Activated T-helper 1 cell treated with anti-CD3 and anti-CD28 coated beads, Interleukin-12 subunit alpha, Interleukin-12 subunit beta, Interleukin-2, Interleukin-4 antibody, amounts not matched to agents 30 ng/mL and 10 ng/mL and 1 ng/mL, durations not matched to agents 14 hours and 24 hours and 36 hours (primary cell): ENCODE results near the gene LTC4S. TPM values are rescaled to one million over a fixed set of nuclear protein-coding genes. Genes with fewer than 3 reads are reported as not detected.
A peak's percentile ranks its signal among the peaks of the same experiment; 100 is the strongest.

Experiments used
- DNase-seq: peaks from one replicate; pipeline ENCODE4 v3.0.0; 2021; ENCODE audit warnings: low spot score
- H3K27ac Mint-ChIP-seq: one replicate; pipeline ENCODE4 v1.8.0; 2021; ENCODE audit warnings: mild to moderate bottlenecking, mixed read lengths
- H3K27me3 Mint-ChIP-seq: one replicate; pipeline ENCODE4 v1.8.0; 2022; ENCODE audit warnings: mild to moderate bottlenecking, moderate library complexity, mixed read lengths; ENCODE audit not compliant: insufficient read depth
- H3K36me3 Mint-ChIP-seq: one replicate; pipeline ENCODE4 v1.8.0; 2021; ENCODE audit warnings: low read depth, mixed read lengths
- H3K4me1 Mint-ChIP-seq: one replicate; pipeline ENCODE4 v1.8.0; 2021; ENCODE audit warnings: low read depth, mixed read lengths
- H3K4me3 Mint-ChIP-seq: one replicate; pipeline ENCODE4 v1.8.0; 2021; ENCODE audit warnings: mild to moderate bottlenecking, moderate library complexity, mixed read lengths
- H3K9me3 Mint-ChIP-seq: one replicate; pipeline ENCODE4 v1.8.0; 2021; ENCODE audit warnings: mixed read lengths
- intact Hi-C: fragments of 100-400 bp; cut with micrococcal nuclease; formaldehyde crosslinking; loops from one replicate; pipeline ENCODE4 v1.15.1; 2024
- total RNA-seq: library from RNA; stranded (reverse); gene quantifications from 2 replicates; pipeline ENCODE4 v1.2.3, GENCODE V29; 2022

Gene LTC4S
- total RNA-seq, 1 donor from 2014 or later, result 1.7 TPM

GRCh38 chr5:179792612-179793467 is 946 bp upstream of the LTC4S start:
- no peak for DNase-seq
- Mint-ChIP-seq H3K36me3 (peaks cover 4% of the 10 kb centered on the region), H3K4me1 (peaks cover 8% of the 10 kb centered on the region), H3K27ac (no peak overlapping the region), H3K27me3 (no peaks in the 10 kb centered on the region), H3K4me3 (peak overlapping the region; percentile 45), H3K9me3 (no peaks in the 10 kb centered on the region)
- intact Hi-C loops, result no loop called here

- intact Hi-C loops, result no loop called here
- Mint-ChIP-seq H3K27ac (no peak overlapping the region), H3K36me3 (peaks cover 5% of the 10 kb centered on the region), H3K4me1 (peaks cover 8% of the 10 kb centered on the region), H3K4me3 (peak overlapping the region; percentile 59), H3K9me3 (no peaks in the 10 kb centered on the region), H3K27me3 (no peaks in the 10 kb centered on the region)
- no peak for DNase-seq
Observed at GRCh38 chr5:179794171-179794570, 385 bp downstream of the LTC4S start.

- H3K9me3 Mint-ChIP-seq, result no peaks in the 10 kb centered on the region
- peaks cover 9% of the 10 kb centered on the region for H3K36me3 Mint-ChIP-seq
- H3K4me3 Mint-ChIP-seq, result peak overlapping the region; percentile 59
- peaks cover 8% of the 10 kb centered on the region for H3K4me1 Mint-ChIP-seq
- H3K27me3 Mint-ChIP-seq, result no peaks in the 10 kb centered on the region
- intact Hi-C loops, result no loop called here
- DNase-seq, result no peak
- no peak overlapping the region for H3K27ac Mint-ChIP-seq
Observed at GRCh38 chr5:179794575-179794974, 789 bp downstream of the LTC4S start.

- DNase-seq, result no peak
- no peaks in the 10 kb centered on the region for H3K27me3 Mint-ChIP-seq
- intact Hi-C loops, result loop anchor here (5.0 kb wide), 1 partner anchor 277 kb away; the partner anchor contains the start of gene RNF130
- peaks cover 8% of the 10 kb centered on the region for H3K4me1 Mint-ChIP-seq
- peaks cover 13% of the 10 kb centered on the region for H3K36me3 Mint-ChIP-seq
- H3K4me3 Mint-ChIP-seq, result peak overlapping the region; percentile 59
- no peak overlapping the region for H3K27ac Mint-ChIP-seq
- no peaks in the 10 kb centered on the region for H3K9me3 Mint-ChIP-seq
Observed at GRCh38 chr5:179795049-179795862, 1.5 kb downstream of the LTC4S start.

GRCh38 chr5:179795863-179796833 is 2.4 kb downstream of the LTC4S start:
- Mint-ChIP-seq H3K27ac (peak overlapping the region; percentile 40), H3K36me3 (peaks cover 13% of the 10 kb centered on the region), H3K4me3 (peak overlapping the region; percentile 67), H3K9me3 (no peaks in the 10 kb centered on the region), H3K27me3 (no peaks in the 10 kb centered on the region), H3K4me1 (peaks cover 8% of the 10 kb centered on the region)
- peak; percentile 63 for DNase-seq
- intact Hi-C loops, result loop anchor here (1.0 to 5.0 kb wide), 3 partner anchors 33 to 276 kb away; partner anchors contain the start of genes MAML1 and RNF130

GRCh38 chr5:179796877-179797608 is 3.3 kb downstream of the LTC4S start:
- Mint-ChIP-seq H3K27me3 (no peaks in the 10 kb centered on the region), H3K36me3 (peaks cover 15% of the 10 kb centered on the region), H3K4me1 (peaks cover 14% of the 10 kb centered on the region), H3K4me3 (peak overlapping the region; percentile 67), H3K27ac (peak overlapping the region; percentile 40), H3K9me3 (no peaks in the 10 kb centered on the region)
- DNase-seq, result no peak
- intact Hi-C loops, result loop anchor here (1.0 to 5.0 kb wide), 3 partner anchors 34 to 275 kb away; partner anchors contain the start of genes MAML1 and RNF130

- H3K27me3 Mint-ChIP-seq, result no peaks in the 10 kb centered on the region
Observed at GRCh38 chr5:179797741-179798140, 4.0 kb downstream of the LTC4S start.

GRCh38 chr5:179798144-179798770 is 4.5 kb downstream of the LTC4S start:
- no peak for DNase-seq
- Mint-ChIP-seq H3K4me1 (peaks cover 20% of the 10 kb centered on the region), H3K36me3 (peaks cover 17% of the 10 kb centered on the region), H3K4me3 (no peak overlapping the region), H3K27me3 (no peaks in the 10 kb centered on the region), H3K27ac (no peak overlapping the region), H3K9me3 (no peaks in the 10 kb centered on the region)
- intact Hi-C loops, result loop anchor here (5.0 kb wide), 1 partner anchor 274 kb away; the partner anchor contains the start of gene RNF130

More at GRCh38 chr5:179797741-179798140, 4.0 kb downstream of the LTC4S start:
- Mint-ChIP-seq H3K4me1 (peaks cover 17% of the 10 kb centered on the region), H3K27ac (no peak overlapping the region), H3K9me3 (no peaks in the 10 kb centered on the region), H3K4me3 (no peak overlapping the region), H3K36me3 (peaks cover 15% of the 10 kb centered on the region)
- DNase-seq, result no peak
- intact Hi-C loops, result loop anchor here (5.0 kb wide), 1 partner anchor 275 kb away; the partner anchor contains the start of gene RNF130

GRCh38 chr5:179798771-179799643 is 5.2 kb downstream of the LTC4S start:
- no peak overlapping the region for H3K4me3 Mint-ChIP-seq
- no peak overlapping the region for H3K27ac Mint-ChIP-seq
- no peaks in the 10 kb centered on the region for H3K27me3 Mint-ChIP-seq
- peaks cover 20% of the 10 kb centered on the region for H3K4me1 Mint-ChIP-seq
- no peaks in the 10 kb centered on the region for H3K9me3 Mint-ChIP-seq
- no peak for DNase-seq
- peaks cover 20% of the 10 kb centered on the region for H3K36me3 Mint-ChIP-seq
- intact Hi-C loops, result loop anchor here (5.0 kb wide), 1 partner anchor 273 kb away; the partner anchor contains the start of gene RNF130

GRCh38 chr5:179799644-179799973 is 5.8 kb downstream of the LTC4S start:
- intact Hi-C loops, result loop anchor here (5.0 kb wide), 1 partner anchor 273 kb away; the partner anchor contains the start of gene RNF130
- Mint-ChIP-seq H3K9me3 (no peaks in the 10 kb centered on the region), H3K27ac (no peak overlapping the region), H3K36me3 (peaks cover 20% of the 10 kb centered on the region), H3K4me1 (peaks cover 25% of the 10 kb centered on the region), H3K4me3 (no peak overlapping the region), H3K27me3 (no peaks in the 10 kb centered on the region)
- DNase-seq, result no peak
